ENCODE results near the gene TMED1. TPM values are rescaled to one million over a fixed set of nuclear protein-coding genes. Genes with fewer than 3 reads are reported as not detected.

Gene TMED1
- total RNA-seq, 4 donors from 2014 or later, result 8.9 to 26.2 (median 20.4) TPM

DNA sequence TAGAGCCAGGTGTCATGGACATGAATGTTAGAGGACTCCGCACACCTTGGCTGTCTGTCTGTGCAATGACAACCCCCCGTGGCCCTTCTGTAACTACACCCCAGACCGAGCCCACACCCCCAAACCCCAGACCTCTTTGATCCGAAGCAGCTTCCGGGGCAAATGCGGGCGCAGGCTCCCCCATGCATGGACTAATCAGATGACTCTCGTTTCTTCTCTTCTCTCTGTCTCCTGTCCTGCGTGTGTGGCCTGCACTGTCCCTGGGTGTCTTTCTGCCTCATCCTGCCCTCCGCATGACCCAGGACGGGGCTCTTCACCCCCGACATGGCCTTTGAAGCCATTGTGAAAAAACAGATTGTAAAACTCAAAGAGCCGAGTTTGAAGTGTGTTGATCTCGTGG, 38.9 kb downstream of the TMED1 start:
- WGBS, result 87% methylated on average over 14 of the region's 14 CpGs
- H3K36me3 ChIP-seq, result peaks cover 88% of the 10 kb centered on the region
- H3K27ac ChIP-seq, result no peak overlapping the region
- TF ChIP-seq EP300 (IDR thresholded peaks at IDR 0.05), result no peak
- TF ChIP-seq POLR2AphosphoS5 (IDR thresholded peaks at IDR 0.05), result no peak
- TF ChIP-seq, protein P1, sequence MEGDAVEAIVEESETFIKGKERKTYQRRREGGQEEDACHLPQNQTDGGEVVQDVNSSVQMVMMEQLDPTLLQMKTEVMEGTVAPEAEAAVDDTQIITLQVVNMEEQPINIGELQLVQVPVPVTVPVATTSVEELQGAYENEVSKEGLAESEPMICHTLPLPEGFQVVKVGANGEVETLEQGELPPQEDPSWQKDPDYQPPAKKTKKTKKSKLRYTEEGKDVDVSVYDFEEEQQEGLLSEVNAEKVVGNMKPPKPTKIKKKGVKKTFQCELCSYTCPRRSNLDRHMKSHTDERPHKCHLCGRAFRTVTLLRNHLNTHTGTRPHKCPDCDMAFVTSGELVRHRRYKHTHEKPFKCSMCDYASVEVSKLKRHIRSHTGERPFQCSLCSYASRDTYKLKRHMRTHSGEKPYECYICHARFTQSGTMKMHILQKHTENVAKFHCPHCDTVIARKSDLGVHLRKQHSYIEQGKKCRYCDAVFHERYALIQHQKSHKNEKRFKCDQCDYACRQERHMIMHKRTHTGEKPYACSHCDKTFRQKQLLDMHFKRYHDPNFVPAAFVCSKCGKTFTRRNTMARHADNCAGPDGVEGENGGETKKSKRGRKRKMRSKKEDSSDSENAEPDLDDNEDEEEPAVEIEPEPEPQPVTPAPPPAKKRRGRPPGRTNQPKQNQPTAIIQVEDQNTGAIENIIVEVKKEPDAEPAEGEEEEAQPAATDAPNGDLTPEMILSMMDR (IDR thresholded peaks at IDR 0.05), result no peak
- TF ChIP-seq POLR2A (IDR thresholded peaks at IDR 0.05), result no peak
- no peaks in the 10 kb centered on the region for H3K9me3 ChIP-seq
- H3K4me3 ChIP-seq, result no peak overlapping the region
- H3K4me1 ChIP-seq, result no peaks in the 10 kb centered on the region
- H3K27me3 ChIP-seq, result no peaks in the 10 kb centered on the region
- DNase-seq (ENCODE audit: low spot score in 2 of 2), result no peak

DNA sequence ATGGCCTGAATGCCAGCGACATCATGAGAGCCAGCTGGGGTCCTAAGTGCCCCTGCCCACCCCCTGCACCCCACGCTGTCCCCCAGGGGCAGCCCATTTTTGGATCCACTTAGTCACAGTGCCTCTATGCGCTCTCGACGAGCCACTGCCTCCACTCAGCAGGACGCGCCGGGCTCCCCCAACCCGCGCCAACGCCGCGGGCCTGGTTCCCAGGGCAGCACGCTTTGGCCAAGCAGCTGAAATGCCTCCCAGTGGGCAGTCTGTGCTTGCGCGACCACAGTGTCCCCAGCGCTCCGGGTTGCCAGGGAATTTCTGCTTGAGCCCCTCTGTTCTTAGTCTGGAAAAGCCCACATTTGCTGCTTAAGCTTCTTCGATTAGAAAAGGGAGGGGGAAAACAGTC, 39.4 kb downstream of the TMED1 start:
- 94% methylated on average over 19 of the region's 19 CpGs for WGBS
- Histone ChIP-seq H3K4me3 (no peak overlapping the region), H3K4me1 (no peaks in the 10 kb centered on the region), H3K27ac (no peak overlapping the region), H3K27me3 (no peaks in the 10 kb centered on the region), H3K9me3 (no peaks in the 10 kb centered on the region), H3K36me3 (peaks cover 88% of the 10 kb centered on the region)
- no peak for DNase-seq (ENCODE audit: low spot score in 2 of 2)
- TF ChIP-seq, protein P1 (IDR thresholded peaks at IDR 0.05), result no peak
- no peak for TF ChIP-seq POLR2AphosphoS5 (IDR thresholded peaks at IDR 0.05)
- no peak for TF ChIP-seq EP300 (IDR thresholded peaks at IDR 0.05)
- no peak for TF ChIP-seq POLR2A (IDR thresholded peaks at IDR 0.05)

DNA sequence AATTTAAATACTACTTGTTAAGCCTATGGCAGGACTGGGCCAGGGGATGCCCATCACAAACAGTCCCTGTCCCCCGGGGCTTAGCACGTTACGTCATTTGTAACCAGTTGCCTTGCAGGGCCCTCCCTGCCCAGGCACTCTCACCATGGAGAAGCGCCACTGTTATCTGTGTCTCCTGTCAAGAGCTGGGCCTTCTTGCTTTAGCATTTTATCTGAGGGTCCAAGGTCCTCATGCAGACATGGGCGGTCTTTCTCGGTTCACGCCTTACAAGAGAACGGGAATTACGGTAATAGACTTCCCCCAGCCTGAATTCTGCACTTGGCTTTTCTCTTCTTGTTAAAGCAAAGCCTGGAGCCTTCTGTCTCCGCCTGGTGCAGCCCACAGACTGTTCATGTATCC, 46.1 kb downstream of the TMED1 start:
- Histone ChIP-seq H3K36me3 (peaks cover 98% of the 10 kb centered on the region), H3K27me3 (no peaks in the 10 kb centered on the region), H3K4me1 (no peaks in the 10 kb centered on the region), H3K9me3 (no peaks in the 10 kb centered on the region), H3K4me3 (no peak overlapping the region), H3K27ac (no peak overlapping the region)
- WGBS, result 94% methylated on average over 10 of the region's 10 CpGs
- DNase-seq (ENCODE audit: low spot score in 2 of 2), result no peak
- TF ChIP-seq, protein P1 (IDR thresholded peaks at IDR 0.05), result no peak
- TF ChIP-seq POLR2A (IDR thresholded peaks at IDR 0.05) (no peak), EP300 (IDR thresholded peaks at IDR 0.05) (no peak), POLR2AphosphoS5 (IDR thresholded peaks at IDR 0.05) (no peak)

DNA sequence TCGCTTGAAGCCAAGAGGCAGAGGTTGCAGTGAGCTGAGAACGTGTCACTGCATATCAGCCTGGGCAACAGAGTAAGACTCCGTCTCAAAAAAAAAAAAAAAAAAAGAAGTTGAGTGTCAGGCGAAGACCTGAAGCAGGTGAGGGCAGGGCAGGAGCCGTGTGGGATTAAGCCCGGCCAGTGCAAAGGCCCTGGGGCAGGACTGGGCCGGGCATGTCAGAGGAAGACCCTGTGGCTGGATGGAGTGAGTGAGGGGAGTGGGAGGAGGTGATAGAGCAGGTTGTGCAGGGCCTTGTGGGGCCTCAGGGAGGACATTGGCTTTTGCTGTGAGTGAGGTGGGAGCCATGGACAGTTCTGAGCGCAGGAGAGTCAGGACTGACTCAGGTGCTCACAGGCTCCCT, 47.9 kb downstream of the TMED1 start:
- Histone ChIP-seq H3K27ac (no peak overlapping the region), H3K4me1 (no peaks in the 10 kb centered on the region), H3K27me3 (no peaks in the 10 kb centered on the region), H3K4me3 (no peak overlapping the region), H3K9me3 (no peaks in the 10 kb centered on the region), H3K36me3 (peaks cover 99% of the 10 kb centered on the region)
- 96% methylated on average over 8 of the region's 8 CpGs for WGBS
- TF ChIP-seq EP300 (IDR thresholded peaks at IDR 0.05) (no peak), POLR2A (IDR thresholded peaks at IDR 0.05) (no peak), POLR2AphosphoS5 (IDR thresholded peaks at IDR 0.05) (no peak)
- TF ChIP-seq, protein P1 (IDR thresholded peaks at IDR 0.05), result no peak
- no peak for DNase-seq (ENCODE audit: low spot score in 2 of 2)

DNA sequence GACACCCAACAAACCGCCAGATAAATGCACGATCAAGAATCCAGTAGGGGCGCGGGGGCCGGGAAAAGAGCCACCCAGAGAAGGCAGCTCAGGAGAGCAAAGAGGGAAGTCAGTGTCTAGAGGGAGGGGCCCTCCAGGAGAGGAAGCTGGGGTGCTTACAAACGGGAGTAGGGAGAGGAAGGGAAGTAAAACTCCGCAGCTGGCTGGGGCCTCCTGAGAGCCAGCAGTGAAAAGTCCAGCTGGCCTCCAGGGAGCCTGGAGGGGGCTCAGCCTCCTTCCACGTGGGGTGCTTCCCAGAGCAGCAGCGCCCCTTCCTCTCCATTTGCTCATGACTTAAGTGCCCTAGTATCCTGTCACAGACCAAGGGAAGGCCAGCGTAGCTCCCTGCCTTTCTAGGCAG, 51.8 kb downstream of the TMED1 start:
- TF ChIP-seq POLR2A (IDR thresholded peaks at IDR 0.05) (no peak), POLR2AphosphoS5 (IDR thresholded peaks at IDR 0.05) (no peak), EP300 (IDR thresholded peaks at IDR 0.05) (no peak)
- TF ChIP-seq, protein P1 (IDR thresholded peaks at IDR 0.05), result no peak
- WGBS, result 88% methylated on average over 10 of the region's 10 CpGs
- Histone ChIP-seq H3K36me3 (peaks cover 97% of the 10 kb centered on the region), H3K27me3 (no peaks in the 10 kb centered on the region), H3K4me1 (peaks cover 24% of the 10 kb centered on the region), H3K27ac (no peak overlapping the region), H3K4me3 (no peak overlapping the region), H3K9me3 (no peaks in the 10 kb centered on the region)
- DNase-seq (ENCODE audit: low spot score in 2 of 2), result no peak
